Breast epithelium (tissue), 4 donors: ENCODE results near the gene KNSTRN. TPM values are rescaled to one million over a fixed set of nuclear protein-coding genes. Genes with fewer than 3 reads are reported as not detected.

Experiments
- DNase-seq, 2 donors: peaks; one replicate each; pipeline ENCODE4 v3.0.0-alpha.2; 2019; ENCODE audit warnings: low spot score in 2 of 2
- H3K27ac ChIP-seq, 2 donors: fragments of 200-600 bp; sonication (generic) in 1 of 2; one replicate each; pipeline ENCODE4 v1.5.1; 2016 to 2019; ENCODE audit warnings: mild to moderate bottlenecking in 1 of 2
- H3K27me3 ChIP-seq, 2 donors: fragments of 200-600 bp; sonication (generic) in 1 of 2; one replicate each; pipeline versions ENCODE4 v1.5.1 to v1.6.0; 2017 to 2019; ENCODE audit warnings: control low read depth in 1 of 2, mild to moderate bottlenecking in 1 of 2
- H3K36me3 ChIP-seq: fragments of 200-600 bp; one replicate; pipeline ENCODE4 v1.5.1; 2019
- H3K4me1 ChIP-seq, 2 donors: fragments of 200-600 bp; sonication (generic); one replicate each; pipeline ENCODE4 v1.5.1; 2016 to 2019; ENCODE audit warnings: control low read depth in 1 of 2
- H3K4me3 ChIP-seq, 3 donors: fragments of 200-600 bp; sonication (generic); 1 replicate in 2 of 3; 2 replicates in 1 of 3; pipeline ENCODE4 v1.5.1; 2016 to 2019; ENCODE audit warnings: mild to moderate bottlenecking in 3 of 3, moderate library complexity in 2 of 3
- H3K9me3 ChIP-seq, 2 donors: fragments of 200-600 bp; sonication (generic) in 1 of 2; one replicate each; pipeline ENCODE4 v1.5.1; 2016 to 2019; ENCODE audit warnings: control low read depth in 1 of 2
- POLR2A ChIP-seq: fragments of 450-650 bp; IDR thresholded peaks from one replicate; pipeline ENCODE4 v1.6.1; 2016; ENCODE audit warnings: antibody characterized with exemption, mild to moderate bottlenecking, moderate library complexity
- POLR2AphosphoS5 ChIP-seq, 3 donors: sonication (generic); formaldehyde crosslinking; IDR thresholded peaks; one replicate each; pipeline ENCODE4 v1.6.1; 2017; ENCODE audit warnings: antibody characterized with exemption in 3 of 3
- intact Hi-C: fragments of 100-400 bp; cut with DNase I; formaldehyde crosslinking; loops from one replicate; pipeline ENCODE4 v1.15.1; 2023; ENCODE audit warnings: low total_unique reads
- total RNA-seq, 3 donors: library from RNA; depleted of rRNA; stranded (reverse); fragments of >200 nt; gene quantifications; one replicate each; pipeline ENCODE4 v1.1.0, GENCODE V29; 2016
- TF ChIP-seq, protein P1 (sequence below), 3 donors: fragments of 450-650 bp; IDR thresholded peaks; one replicate each; pipeline ENCODE4 v1.5.1; 2016 to 2017; ENCODE audit warnings: antibody characterized with exemption in 3 of 3, mild to moderate bottlenecking in 3 of 3, moderate library complexity in 3 of 3

KNSTRN gene
- total RNA-seq, 3 donors from 2014 or later, result 9.1 to 19.8 (median 12.1) TPM

DNA sequence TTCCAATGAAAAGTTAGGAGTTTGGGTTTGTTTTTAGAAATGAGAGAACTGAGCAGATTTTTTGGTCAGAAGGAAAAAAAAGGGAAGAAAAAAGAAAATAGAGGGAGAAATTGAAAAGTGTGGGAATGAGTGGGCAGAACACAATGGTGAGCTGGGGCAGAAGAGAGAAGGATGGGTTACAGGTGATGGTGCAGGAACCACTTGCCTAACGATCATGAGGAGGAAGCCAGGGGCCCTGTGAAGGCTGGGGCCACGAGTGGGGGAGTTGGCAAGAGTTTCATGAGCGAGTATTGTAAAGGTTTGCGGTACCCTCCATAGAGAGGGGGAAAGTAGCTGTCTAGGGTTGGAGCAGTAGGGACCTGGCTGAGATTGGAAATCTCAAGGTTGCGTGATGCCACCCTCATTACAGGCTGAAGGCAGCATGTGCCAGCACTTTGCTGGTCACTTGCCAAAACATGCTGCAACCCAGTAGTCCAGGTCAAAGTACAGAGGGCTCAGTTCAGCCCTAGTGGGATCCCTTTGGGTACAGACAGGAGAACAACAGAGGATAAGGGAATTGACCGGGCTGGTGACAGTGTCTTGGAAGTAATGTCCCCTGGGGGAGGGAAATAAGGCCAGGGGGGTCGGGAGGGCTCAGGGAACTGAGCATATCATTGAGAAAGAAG lies 29.7 kb downstream of the KNSTRN start:
- H3K36me3 ChIP-seq, result no peaks in the 10 kb centered on the region
- H3K9me3 ChIP-seq, result no peaks in the 10 kb centered on the region

DNA sequence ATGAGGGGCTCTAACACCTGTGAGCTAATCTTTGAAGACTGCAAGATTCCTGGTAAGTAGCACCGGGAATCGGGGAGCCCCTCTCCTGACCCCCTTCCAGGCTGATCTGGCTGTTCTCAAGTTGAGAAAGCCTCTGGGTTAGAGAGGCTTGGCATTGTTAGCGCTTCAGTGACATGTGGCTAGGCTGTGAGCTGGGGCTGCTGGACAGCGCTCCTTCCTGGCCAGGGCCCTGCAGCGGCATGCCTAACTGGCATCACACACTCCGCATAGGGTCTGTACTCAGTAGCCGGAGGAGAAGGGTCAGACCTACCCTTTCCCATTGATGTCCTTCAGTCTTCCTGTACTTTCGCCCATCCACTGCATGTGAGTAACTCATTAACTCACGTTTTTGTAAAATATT lies 30.5 kb downstream of the KNSTRN start:
- no peaks in the 10 kb centered on the region for H3K27me3 ChIP-seq
- intact Hi-C loops, result loop anchor here (10.0 kb wide), 1 partner anchor 1802 kb away; no protein-coding TSS in a partner anchor
- H3K36me3 ChIP-seq, result no peaks in the 10 kb centered on the region
- H3K9me3 ChIP-seq, result no peaks in the 10 kb centered on the region
- TF ChIP-seq POLR2AphosphoS5 (IDR thresholded peaks at IDR 0.05) (no peak), POLR2A (no peak)
- TF ChIP-seq, protein P1, sequence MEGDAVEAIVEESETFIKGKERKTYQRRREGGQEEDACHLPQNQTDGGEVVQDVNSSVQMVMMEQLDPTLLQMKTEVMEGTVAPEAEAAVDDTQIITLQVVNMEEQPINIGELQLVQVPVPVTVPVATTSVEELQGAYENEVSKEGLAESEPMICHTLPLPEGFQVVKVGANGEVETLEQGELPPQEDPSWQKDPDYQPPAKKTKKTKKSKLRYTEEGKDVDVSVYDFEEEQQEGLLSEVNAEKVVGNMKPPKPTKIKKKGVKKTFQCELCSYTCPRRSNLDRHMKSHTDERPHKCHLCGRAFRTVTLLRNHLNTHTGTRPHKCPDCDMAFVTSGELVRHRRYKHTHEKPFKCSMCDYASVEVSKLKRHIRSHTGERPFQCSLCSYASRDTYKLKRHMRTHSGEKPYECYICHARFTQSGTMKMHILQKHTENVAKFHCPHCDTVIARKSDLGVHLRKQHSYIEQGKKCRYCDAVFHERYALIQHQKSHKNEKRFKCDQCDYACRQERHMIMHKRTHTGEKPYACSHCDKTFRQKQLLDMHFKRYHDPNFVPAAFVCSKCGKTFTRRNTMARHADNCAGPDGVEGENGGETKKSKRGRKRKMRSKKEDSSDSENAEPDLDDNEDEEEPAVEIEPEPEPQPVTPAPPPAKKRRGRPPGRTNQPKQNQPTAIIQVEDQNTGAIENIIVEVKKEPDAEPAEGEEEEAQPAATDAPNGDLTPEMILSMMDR (IDR thresholded peaks at IDR 0.05), result no peak
- H3K4me1 ChIP-seq, result no peaks in the 10 kb centered on the region
- H3K27ac ChIP-seq, result no peak overlapping the region
- H3K4me3 ChIP-seq, result no peak overlapping the region
- DNase-seq, result peak in 1 of 2 donors; percentile 7

More for the DNA sequence above, 29.7 kb downstream of the KNSTRN start:
- intact Hi-C loops, result loop anchor here (10.0 kb wide), 1 partner anchor 1803 kb away; no protein-coding TSS in a partner anchor
- no peaks in the 10 kb centered on the region for H3K27me3 ChIP-seq
- H3K4me1 ChIP-seq, result no peaks in the 10 kb centered on the region
- no peak overlapping the region for H3K27ac ChIP-seq
- DNase-seq, result peak in 1 of 2 donors; percentile 44
- no peak overlapping the region for H3K4me3 ChIP-seq
- TF ChIP-seq POLR2AphosphoS5 (IDR thresholded peaks at IDR 0.05), result no peak
- TF ChIP-seq POLR2A, result no peak
- TF ChIP-seq, protein P1 (IDR thresholded peaks at IDR 0.05), result no peak

DNA sequence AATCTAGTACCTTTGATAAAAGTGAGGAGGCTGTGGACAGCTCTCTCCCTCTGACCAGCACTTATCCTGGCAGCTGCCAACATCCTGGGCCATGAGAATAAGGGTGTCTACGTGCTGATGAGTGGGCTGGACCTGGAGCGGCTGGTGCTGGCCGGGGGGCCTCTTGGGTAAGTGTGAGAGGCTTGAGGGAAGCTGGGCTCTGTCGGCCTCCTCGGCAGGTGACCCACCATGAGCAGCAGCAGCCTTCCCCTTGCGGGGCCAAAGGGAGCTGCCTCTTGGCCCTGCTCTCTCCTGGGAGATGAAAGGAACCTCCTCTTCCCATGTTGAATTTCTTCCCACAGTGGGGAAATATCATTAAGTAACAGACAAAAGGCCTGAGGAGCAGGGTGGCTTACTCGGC lies 32.3 kb downstream of the KNSTRN start:
- Histone ChIP-seq H3K27ac (no peak overlapping the region), H3K4me3 (no peak overlapping the region), H3K36me3 (no peaks in the 10 kb centered on the region), H3K27me3 (no peaks in the 10 kb centered on the region), H3K4me1 (no peaks in the 10 kb centered on the region), H3K9me3 (no peaks in the 10 kb centered on the region)
- no peak for DNase-seq
- intact Hi-C loops, result loop anchor here (10.0 kb wide), 1 partner anchor 1800 kb away; no protein-coding TSS in a partner anchor
- TF ChIP-seq, protein P1 (IDR thresholded peaks at IDR 0.05), result no peak
- no peak for TF ChIP-seq POLR2AphosphoS5 (IDR thresholded peaks at IDR 0.05)
- TF ChIP-seq POLR2A, result no peak

DNA sequence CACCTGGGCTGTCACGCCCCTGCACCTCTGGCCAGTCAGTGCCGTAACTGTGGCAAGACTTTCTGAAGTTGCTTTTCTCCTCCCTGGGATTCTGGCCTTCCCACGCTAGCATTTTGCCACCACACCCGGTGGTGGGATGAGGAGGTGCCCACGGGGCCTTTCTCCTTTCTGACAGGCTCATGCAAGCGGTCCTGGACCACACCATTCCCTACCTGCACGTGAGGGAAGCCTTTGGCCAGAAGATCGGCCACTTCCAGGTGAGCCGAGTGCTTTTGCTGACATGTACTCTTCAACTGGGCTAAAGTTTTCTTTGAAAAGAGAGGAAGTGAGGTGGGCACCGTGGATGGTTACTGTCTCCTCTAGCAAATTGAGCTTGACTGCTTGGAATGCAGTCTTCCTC lies 32.7 kb downstream of the KNSTRN start:
- no peaks in the 10 kb centered on the region for H3K27me3 ChIP-seq
- no peaks in the 10 kb centered on the region for H3K9me3 ChIP-seq
- intact Hi-C loops, result loop anchor here (10.0 kb wide), 1 partner anchor 1800 kb away; no protein-coding TSS in a partner anchor
- TF ChIP-seq POLR2A (no peak), POLR2AphosphoS5 (IDR thresholded peaks at IDR 0.05) (no peak)
- TF ChIP-seq, protein P1 (IDR thresholded peaks at IDR 0.05), result no peak
- no peaks in the 10 kb centered on the region for H3K4me1 ChIP-seq
- no peaks in the 10 kb centered on the region for H3K36me3 ChIP-seq
- DNase-seq, result no peak
- H3K4me3 ChIP-seq, result no peak overlapping the region
- H3K27ac ChIP-seq, result no peak overlapping the region

DNA sequence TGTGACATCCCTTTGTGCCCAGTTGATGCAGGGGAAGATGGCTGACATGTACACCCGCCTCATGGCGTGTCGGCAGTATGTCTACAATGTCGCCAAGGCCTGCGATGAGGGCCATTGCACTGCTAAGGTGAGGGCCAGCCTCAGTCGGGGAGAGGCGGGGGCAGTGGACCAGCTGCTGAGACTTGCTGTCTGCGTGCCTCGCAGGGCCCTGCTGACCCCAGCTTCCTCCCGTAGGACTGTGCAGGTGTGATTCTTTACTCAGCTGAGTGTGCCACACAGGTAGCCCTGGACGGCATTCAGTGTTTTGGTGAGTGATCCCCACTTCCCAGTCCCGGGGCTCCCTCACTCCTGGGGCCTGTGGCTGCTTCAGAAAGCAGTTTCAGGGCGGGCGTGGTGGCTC lies 33.5 kb downstream of the KNSTRN start:
- no peak for DNase-seq
- H3K27me3 ChIP-seq, result no peaks in the 10 kb centered on the region
- H3K9me3 ChIP-seq, result no peaks in the 10 kb centered on the region
- intact Hi-C loops, result loop anchor here (10.0 kb wide), 1 partner anchor 1799 kb away; no protein-coding TSS in a partner anchor
- H3K27ac ChIP-seq, result no peak overlapping the region
- TF ChIP-seq POLR2AphosphoS5 (IDR thresholded peaks at IDR 0.05) (no peak), POLR2A (no peak)
- H3K36me3 ChIP-seq, result no peaks in the 10 kb centered on the region
- no peak overlapping the region for H3K4me3 ChIP-seq
- H3K4me1 ChIP-seq, result peaks cover 0 to 2% of the 10 kb centered on the region in 2 donors
